Mammary epithelial cell (primary cell): Measurements from ENCODE around the gene CNOT2.

Source experiments
- EZH2 ChIP-seq: IDR thresholded peaks from 2 replicates; pipeline ENCODE4 v1.6.1; 2012; ENCODE audit warnings: low read length, inconsistent platforms, borderline replicate concordance
- TF ChIP-seq, protein P1 (sequence below), 2 donors: IDR thresholded peaks in 1 of 2; conservative IDR thresholded peaks in 1 of 2; 2 replicates each; pipeline ENCODE4 v1.5.1; 2011 to 2012; ENCODE audit warnings: inconsistent platforms in 2 of 2, low read length in 2 of 2, mild to moderate bottlenecking in 2 of 2, control low read depth in 1 of 2, low read depth in 1 of 2; ENCODE audit not compliant: insufficient read depth in 1 of 2; ENCODE audit errors: extremely low read depth in 1 of 2

DNA sequence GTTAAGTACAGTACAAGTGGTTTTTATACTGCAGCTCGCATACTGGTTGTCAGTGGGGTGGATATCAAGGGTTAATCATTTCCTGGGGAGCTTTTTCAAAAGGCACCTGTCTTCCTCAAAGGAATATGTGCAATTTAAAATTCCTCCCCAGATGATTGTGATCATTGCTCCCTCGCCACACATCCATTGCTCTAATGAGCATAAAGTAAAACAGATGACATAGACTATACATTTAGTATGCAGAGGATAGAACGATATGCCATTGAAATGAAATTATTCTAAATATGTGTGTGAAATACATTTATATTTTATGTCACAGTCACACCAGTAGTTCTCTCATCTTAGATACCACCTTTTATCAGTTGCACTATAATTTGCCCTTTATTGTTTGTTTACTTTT, 86.5 kb downstream of the CNOT2 start:
- TF ChIP-seq, protein P1, sequence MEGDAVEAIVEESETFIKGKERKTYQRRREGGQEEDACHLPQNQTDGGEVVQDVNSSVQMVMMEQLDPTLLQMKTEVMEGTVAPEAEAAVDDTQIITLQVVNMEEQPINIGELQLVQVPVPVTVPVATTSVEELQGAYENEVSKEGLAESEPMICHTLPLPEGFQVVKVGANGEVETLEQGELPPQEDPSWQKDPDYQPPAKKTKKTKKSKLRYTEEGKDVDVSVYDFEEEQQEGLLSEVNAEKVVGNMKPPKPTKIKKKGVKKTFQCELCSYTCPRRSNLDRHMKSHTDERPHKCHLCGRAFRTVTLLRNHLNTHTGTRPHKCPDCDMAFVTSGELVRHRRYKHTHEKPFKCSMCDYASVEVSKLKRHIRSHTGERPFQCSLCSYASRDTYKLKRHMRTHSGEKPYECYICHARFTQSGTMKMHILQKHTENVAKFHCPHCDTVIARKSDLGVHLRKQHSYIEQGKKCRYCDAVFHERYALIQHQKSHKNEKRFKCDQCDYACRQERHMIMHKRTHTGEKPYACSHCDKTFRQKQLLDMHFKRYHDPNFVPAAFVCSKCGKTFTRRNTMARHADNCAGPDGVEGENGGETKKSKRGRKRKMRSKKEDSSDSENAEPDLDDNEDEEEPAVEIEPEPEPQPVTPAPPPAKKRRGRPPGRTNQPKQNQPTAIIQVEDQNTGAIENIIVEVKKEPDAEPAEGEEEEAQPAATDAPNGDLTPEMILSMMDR (conservative IDR thresholded peaks at IDR 0.05 in 1 of 2, IDR thresholded peaks at IDR 0.05 in 1 of 2; ENCODE audit: extremely low read depth in 1 of 2, insufficient read depth in 1 of 2, low read depth in 1 of 2, low read length in 2 of 2) = no peak
- no peak for TF ChIP-seq EZH2
